ENCODE results near the gene KCTD7. TPM values are rescaled to one million over a fixed set of nuclear protein-coding genes. Genes with fewer than 3 reads are reported as not detected.
"Not testable (repeated sequence)": the region's sequence is repeated elsewhere in the genome, so short reads cannot be mapped to it uniquely, and the experiment has no call there.

Gene KCTD7
- total RNA-seq, 1 experiment from 2014 or later, result 11.6 TPM

DNA sequence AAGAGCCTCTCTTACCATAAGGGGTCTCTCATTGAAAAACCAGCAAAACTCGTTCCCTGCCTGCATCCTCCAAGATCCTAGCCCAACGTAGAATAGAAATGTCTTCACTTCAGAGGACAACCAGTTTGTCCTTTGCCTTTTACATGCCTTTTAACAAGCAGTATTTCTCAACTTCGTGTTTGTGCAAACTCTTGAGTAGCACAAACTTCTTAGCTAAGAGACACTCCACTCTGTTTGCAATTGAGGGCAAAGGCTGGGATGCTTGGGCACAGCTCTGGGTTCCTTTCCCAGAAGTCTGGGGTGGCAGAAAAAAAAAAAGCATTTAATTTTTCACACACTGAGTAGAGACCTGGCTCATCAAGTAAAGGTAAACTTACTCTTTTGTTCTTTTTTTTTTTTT is 19.5 kb upstream of the KCTD7 start (continued):
- TF ChIP-seq, protein P1, sequence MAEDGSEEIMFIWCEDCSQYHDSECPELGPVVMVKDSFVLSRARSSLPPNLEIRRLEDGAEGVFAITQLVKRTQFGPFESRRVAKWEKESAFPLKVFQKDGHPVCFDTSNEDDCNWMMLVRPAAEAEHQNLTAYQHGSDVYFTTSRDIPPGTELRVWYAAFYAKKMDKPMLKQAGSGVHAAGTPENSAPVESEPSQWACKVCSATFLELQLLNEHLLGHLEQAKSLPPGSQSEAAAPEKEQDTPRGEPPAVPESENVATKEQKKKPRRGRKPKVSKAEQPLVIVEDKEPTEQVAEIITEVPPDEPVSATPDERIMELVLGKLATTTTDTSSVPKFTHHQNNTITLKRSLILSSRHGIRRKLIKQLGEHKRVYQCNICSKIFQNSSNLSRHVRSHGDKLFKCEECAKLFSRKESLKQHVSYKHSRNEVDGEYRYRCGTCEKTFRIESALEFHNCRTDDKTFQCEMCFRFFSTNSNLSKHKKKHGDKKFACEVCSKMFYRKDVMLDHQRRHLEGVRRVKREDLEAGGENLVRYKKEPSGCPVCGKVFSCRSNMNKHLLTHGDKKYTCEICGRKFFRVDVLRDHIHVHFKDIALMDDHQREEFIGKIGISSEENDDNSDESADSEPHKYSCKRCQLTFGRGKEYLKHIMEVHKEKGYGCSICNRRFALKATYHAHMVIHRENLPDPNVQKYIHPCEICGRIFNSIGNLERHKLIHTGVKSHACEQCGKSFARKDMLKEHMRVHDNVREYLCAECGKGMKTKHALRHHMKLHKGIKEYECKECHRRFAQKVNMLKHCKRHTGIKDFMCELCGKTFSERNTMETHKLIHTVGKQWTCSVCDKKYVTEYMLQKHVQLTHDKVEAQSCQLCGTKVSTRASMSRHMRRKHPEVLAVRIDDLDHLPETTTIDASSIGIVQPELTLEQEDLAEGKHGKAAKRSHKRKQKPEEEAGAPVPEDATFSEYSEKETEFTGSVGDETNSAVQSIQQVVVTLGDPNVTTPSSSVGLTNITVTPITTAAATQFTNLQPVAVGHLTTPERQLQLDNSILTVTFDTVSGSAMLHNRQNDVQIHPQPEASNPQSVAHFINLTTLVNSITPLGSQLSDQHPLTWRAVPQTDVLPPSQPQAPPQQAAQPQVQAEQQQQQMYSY (CRISPR knock-in tag; IDR thresholded peaks at IDR 0.05), result no peak
- no peak for TF ChIP-seq ZNF263 (CRISPR knock-in tag; IDR thresholded peaks at IDR 0.05; ENCODE audit: low read depth)
- TF ChIP-seq KAT7 (CRISPR knock-in tag; IDR thresholded peaks at IDR 0.05; ENCODE audit: borderline replicate concordance), result no peak
- TF ChIP-seq TEAD4 (CRISPR knock-in tag; IDR thresholded peaks at IDR 0.05), result no peak

DNA sequence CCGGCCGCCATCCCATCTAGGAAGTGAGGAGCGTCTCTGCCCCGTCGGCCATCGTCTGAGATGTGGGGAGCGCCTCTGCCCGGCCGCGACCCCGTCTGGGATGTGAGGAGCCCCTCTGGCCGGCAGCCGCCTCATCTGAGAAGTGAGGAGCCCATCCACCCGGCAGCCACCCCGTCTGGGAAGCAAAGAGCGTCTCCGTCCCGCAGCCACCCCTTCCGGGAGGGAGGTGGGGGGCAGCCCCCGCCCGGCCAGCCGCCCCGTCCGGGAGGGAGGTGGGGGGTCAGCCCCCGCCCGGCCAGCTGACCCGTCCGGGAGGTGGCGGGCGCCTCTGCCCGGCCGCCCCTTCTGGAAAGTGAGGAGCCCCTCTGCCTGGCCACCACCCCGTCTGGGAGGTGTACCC is 14.1 kb upstream of the KCTD7 start:
- H3K9me3 Mint-ChIP-seq; ATAC-seq; CTCF ChIA-PET; H3K4me3 Mint-ChIP-seq; H3K27ac Mint-ChIP-seq; POLR2A ChIA-PET; DNase-seq (ENCODE audit: low spot score); H3K27me3 Mint-ChIP-seq (ENCODE audit: low read depth); H3K36me3 Mint-ChIP-seq: not testable (repeated sequence)
- H3K4me1 Mint-ChIP-seq, result peaks cover 16% of the 10 kb centered on the region

DNA sequence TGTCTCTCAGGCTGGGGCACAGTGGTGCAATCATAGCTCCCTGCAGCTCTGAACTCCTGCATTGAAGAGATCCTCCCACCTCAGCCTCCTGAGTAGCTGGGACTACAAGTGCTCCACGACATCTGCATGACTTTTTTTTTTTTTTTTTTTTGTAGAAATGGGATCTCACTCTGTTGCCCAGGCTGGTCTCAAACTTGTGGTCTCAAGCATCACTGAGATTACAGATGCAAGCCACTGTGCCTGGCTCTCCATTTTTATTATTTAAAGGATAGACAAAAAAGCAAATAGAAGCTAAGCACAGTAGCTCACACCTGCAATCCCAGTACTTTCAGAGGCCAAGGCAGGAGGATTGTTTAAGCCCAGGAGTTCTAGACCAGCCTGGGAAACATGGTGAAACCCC is 13.0 kb upstream of the KCTD7 start:
- H3K9me3 Mint-ChIP-seq, result peaks cover 8% of the 10 kb centered on the region
- H3K4me1 Mint-ChIP-seq, result peaks cover 22% of the 10 kb centered on the region

DNA sequence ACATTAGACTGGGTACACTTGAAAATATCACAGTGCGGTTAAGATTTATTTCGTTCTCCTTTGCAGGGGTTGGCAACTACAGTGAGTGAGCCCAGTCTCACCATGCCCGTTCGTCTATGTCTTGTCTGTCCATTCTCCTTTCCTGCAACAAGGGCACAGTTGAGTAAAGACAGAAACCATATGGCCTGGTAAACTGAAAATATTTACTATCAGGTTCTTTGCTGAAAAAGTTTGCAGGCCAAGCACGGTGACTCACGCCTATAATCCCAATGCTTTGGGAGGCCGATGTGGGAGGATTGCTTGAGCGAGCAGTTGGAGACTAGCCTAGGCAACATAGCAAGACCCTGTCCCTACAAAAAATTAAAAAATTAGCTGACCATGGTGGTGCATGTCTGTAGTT is 11.4 kb upstream of the KCTD7 start:
- peaks cover 22% of the 10 kb centered on the region for H3K4me1 Mint-ChIP-seq
- DNase-seq (ENCODE audit: low spot score) (no peak), ATAC-seq (no peak)
- ChIA-PET POLR2A (no interaction called here), CTCF (interaction anchor here (0.7 kb wide), 1 partner anchor 60 kb away, joined by 3 read pairs; no protein-coding TSS in a partner anchor)
- peaks cover 8% of the 10 kb centered on the region for H3K9me3 Mint-ChIP-seq
- H3K4me3 Mint-ChIP-seq, result no peak overlapping the region
- H3K27me3 Mint-ChIP-seq (ENCODE audit: low read depth), result peaks cover 2% of the 10 kb centered on the region; the same call in 1 of the 2 replicates
- H3K27ac Mint-ChIP-seq, result no peak overlapping the region
- peaks cover 7% of the 10 kb centered on the region for H3K36me3 Mint-ChIP-seq
- TF ChIP-seq ZNF121 (CRISPR knock-in tag; IDR thresholded peaks at IDR 0.05) (no peak), NFYB (CRISPR knock-in tag; conservative IDR thresholded peaks at IDR 0.05; ENCODE audit: low read depth) (no peak), RORB (CRISPR knock-in tag; IDR thresholded peaks at IDR 0.05) (no peak), NR1H2 (CRISPR knock-in tag; IDR thresholded peaks at IDR 0.05) (no peak), RELA (CRISPR knock-in tag; IDR thresholded peaks at IDR 0.05; ENCODE audit: borderline replicate concordance) (no peak), NFATC4 (CRISPR knock-in tag; IDR thresholded peaks at IDR 0.05) (no peak)
- TF ChIP-seq, protein P2, sequence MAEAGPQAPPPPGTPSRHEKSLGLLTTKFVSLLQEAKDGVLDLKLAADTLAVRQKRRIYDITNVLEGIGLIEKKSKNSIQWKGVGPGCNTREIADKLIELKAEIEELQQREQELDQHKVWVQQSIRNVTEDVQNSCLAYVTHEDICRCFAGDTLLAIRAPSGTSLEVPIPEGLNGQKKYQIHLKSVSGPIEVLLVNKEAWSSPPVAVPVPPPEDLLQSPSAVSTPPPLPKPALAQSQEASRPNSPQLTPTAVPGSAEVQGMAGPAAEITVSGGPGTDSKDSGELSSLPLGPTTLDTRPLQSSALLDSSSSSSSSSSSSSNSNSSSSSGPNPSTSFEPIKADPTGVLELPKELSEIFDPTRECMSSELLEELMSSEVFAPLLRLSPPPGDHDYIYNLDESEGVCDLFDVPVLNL (CRISPR knock-in tag; IDR thresholded peaks at IDR 0.05; ENCODE audit: borderline replicate concordance, low read depth), result no peak
- TF ChIP-seq, protein P3, sequence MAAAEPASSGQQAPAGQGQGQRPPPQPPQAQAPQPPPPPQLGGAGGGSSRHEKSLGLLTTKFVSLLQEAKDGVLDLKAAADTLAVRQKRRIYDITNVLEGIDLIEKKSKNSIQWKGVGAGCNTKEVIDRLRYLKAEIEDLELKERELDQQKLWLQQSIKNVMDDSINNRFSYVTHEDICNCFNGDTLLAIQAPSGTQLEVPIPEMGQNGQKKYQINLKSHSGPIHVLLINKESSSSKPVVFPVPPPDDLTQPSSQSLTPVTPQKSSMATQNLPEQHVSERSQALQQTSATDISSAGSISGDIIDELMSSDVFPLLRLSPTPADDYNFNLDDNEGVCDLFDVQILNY (CRISPR knock-in tag; IDR thresholded peaks at IDR 0.05), result no peak
- TF ChIP-seq, protein P4, sequence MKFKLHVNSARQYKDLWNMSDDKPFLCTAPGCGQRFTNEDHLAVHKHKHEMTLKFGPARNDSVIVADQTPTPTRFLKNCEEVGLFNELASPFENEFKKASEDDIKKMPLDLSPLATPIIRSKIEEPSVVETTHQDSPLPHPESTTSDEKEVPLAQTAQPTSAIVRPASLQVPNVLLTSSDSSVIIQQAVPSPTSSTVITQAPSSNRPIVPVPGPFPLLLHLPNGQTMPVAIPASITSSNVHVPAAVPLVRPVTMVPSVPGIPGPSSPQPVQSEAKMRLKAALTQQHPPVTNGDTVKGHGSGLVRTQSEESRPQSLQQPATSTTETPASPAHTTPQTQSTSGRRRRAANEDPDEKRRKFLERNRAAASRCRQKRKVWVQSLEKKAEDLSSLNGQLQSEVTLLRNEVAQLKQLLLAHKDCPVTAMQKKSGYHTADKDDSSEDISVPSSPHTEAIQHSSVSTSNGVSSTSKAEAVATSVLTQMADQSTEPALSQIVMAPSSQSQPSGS (CRISPR knock-in tag; IDR thresholded peaks at IDR 0.05; ENCODE audit: borderline replicate concordance, low read depth), result no peak
- TF ChIP-seq, protein P5, sequence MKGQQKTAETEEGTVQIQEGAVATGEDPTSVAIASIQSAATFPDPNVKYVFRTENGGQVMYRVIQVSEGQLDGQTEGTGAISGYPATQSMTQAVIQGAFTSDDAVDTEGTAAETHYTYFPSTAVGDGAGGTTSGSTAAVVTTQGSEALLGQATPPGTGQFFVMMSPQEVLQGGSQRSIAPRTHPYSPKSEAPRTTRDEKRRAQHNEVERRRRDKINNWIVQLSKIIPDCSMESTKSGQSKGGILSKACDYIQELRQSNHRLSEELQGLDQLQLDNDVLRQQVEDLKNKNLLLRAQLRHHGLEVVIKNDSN (CRISPR knock-in tag; IDR thresholded peaks at IDR 0.05), result no peak
- TF ChIP-seq, protein P1 (CRISPR knock-in tag; IDR thresholded peaks at IDR 0.05), result no peak
- TF ChIP-seq, protein P6, sequence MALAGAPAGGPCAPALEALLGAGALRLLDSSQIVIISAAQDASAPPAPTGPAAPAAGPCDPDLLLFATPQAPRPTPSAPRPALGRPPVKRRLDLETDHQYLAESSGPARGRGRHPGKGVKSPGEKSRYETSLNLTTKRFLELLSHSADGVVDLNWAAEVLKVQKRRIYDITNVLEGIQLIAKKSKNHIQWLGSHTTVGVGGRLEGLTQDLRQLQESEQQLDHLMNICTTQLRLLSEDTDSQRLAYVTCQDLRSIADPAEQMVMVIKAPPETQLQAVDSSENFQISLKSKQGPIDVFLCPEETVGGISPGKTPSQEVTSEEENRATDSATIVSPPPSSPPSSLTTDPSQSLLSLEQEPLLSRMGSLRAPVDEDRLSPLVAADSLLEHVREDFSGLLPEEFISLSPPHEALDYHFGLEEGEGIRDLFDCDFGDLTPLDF (CRISPR knock-in tag; IDR thresholded peaks at IDR 0.05), result no peak

More for the DNA sequence above, 13.0 kb upstream of the KCTD7 start:
- DNase-seq (ENCODE audit: low spot score) (no peak), ATAC-seq (no peak)
- Mint-ChIP-seq H3K27ac (no peak overlapping the region), H3K36me3 (peaks cover 7% of the 10 kb centered on the region), H3K4me3 (no peak overlapping the region), H3K27me3 (ENCODE audit: low read depth) (peaks cover 2% of the 10 kb centered on the region; the same call in 1 of the 2 replicates)
- POLR2A ChIA-PET, result interaction anchor here (0.6 kb wide), 1 partner anchor 363 kb away, joined by 4 read pairs; no protein-coding TSS in a partner anchor
- CTCF ChIA-PET, result no interaction called here
- no peak for TF ChIP-seq ZNF121 (CRISPR knock-in tag; IDR thresholded peaks at IDR 0.05)
